NCI-H2029 (cell line): ENCODE data around the gene ADM5.

ENCODE experiments used
- DNase-seq: peaks from one replicate; lab custom pipeline; 2025; lab: John Stamatoyannopoulos, UW

ADM5 gene

GRCh38 chr19:49658566-49659442, 30.6 kb upstream of the ADM5 start:
- no peak for DNase-seq

- no peak for DNase-seq
Measured at GRCh38 chr19:49660338-49660961, 28.9 kb upstream of the ADM5 start.

GRCh38 chr19:49662011-49662410, 27.4 kb upstream of the ADM5 start:
- DNase-seq: no peak

- no peak for DNase-seq
Measured at GRCh38 chr19:49663224-49663623, 26.2 kb upstream of the ADM5 start.

- peak; percentile 91 for DNase-seq
Measured at GRCh38 chr19:49664171-49665035, 25.0 kb upstream of the ADM5 start.

- DNase-seq: no peak
Measured at GRCh38 chr19:49665036-49665350, 24.4 kb upstream of the ADM5 start.

GRCh38 chr19:49665351-49666119, 23.9 kb upstream of the ADM5 start, which contains the start of the genes BCL2L12 and IRF3:
BCL2L12 (plus strand) TSS chr19:49665933; CDS start chr19:49666693, 760 bp downstream.
IRF3 (minus strand) TSS chr19:49665857; CDS start chr19:49664838, 1,019 bp downstream.
- DNase-seq: peak; percentile 89

GRCh38 chr19:49666120-49666444, 23.3 kb upstream of the ADM5 start:
- no peak for DNase-seq

GRCh38 chr19:49667473-49667872, 21.9 kb upstream of the ADM5 start:
- no peak for DNase-seq

- no peak for DNase-seq
Measured at GRCh38 chr19:49669516-49669915, 19.9 kb upstream of the ADM5 start.

GRCh38 chr19:49672131-49672919, 17.1 kb upstream of the ADM5 start:
- peak; percentile 63 for DNase-seq

- peak; percentile 91 for DNase-seq
Measured at GRCh38 chr19:49676136-49676783, 13.1 kb upstream of the ADM5 start.

- peak; percentile 99 for DNase-seq
Measured at GRCh38 chr19:49676784-49677230, 12.6 kb upstream of the ADM5 start.

GRCh38 chr19:49677231-49677900, 12.0 kb upstream of the ADM5 start, which contains the start of gene PRMT1:
PRMT1 (plus strand) TSS chr19:49677271; CDS start chr19:49677281, 10 bp downstream.
- no peak for DNase-seq

GRCh38 chr19:49677901-49678674, 11.3 kb upstream of the ADM5 start:
- peak; percentile 56 for DNase-seq

GRCh38 chr19:49678985-49679770, 10.2 kb upstream of the ADM5 start:
- peak; percentile 12 for DNase-seq

GRCh38 chr19:49679771-49680413, 9.5 kb upstream of the ADM5 start:
- no peak for DNase-seq
